Measurements from ENCODE around the gene FOSL2. TPM values are rescaled to one million over a fixed set of nuclear protein-coding genes. Genes with fewer than 3 reads are reported as not detected.

FOSL2 gene
- polyA plus RNA-seq, 1 of the 3 experiments (the other 2 are of a cell fraction), result 41.7 TPM

DNA sequence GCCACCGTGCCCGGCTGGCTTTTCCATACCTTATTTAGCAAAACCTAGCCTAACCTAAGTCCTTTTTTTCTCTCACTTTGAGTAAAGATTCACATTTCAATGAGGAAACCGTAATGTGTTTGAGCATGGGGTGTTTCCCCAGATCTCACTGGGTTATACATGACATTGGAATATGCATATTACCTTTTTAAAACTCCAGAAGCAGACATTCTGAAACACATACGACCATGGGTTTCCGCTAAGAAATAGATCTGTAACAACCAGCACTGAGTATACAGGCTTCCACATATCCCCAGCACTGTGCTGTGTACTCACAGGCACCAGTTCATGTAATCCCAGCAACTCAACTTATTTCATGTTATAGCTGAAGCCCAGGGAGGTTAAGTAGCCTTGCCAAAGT lies 41.0 kb upstream of the FOSL2 start:
- no peaks in the 10 kb centered on the region for H3K79me2 ChIP-seq (ENCODE audit: insufficient read depth)
- no peaks in the 10 kb centered on the region for H3K9me3 ChIP-seq
- ChIA-PET CTCF (interaction anchor here (0.6 to 0.7 kb wide), 2 partner anchors 10 to 178 kb away, joined by 3 read pairs; no protein-coding TSS in a partner anchor), POLR2A (no interaction called here)
- H3K4me1 ChIP-seq (ENCODE audit: control insufficient read depth in 1 of 2, insufficient read depth in 2 of 2, low read depth in 1 of 2, low read length in 1 of 2), result peaks cover 13 to 47% of the 10 kb centered on the region in 2 experiments; a peak in 3 of 4 replicates
- peaks cover 5% of the 10 kb centered on the region for H3F3A ChIP-seq (replicated peaks; ENCODE audit: insufficient read depth)
- no peak for TF ChIP-seq GATA2 (CRISPR knock-in tag; IDR thresholded peaks at IDR 0.05)
- no peak for TF ChIP-seq CHD2 (IDR thresholded peaks at IDR 0.05; ENCODE audit: low read length, partially characterized antibody)
- TF ChIP-seq RAD21 (IDR thresholded peaks at IDR 0.05; ENCODE audit: low read length), result no peak
- TF ChIP-seq RFX5 (IDR thresholded peaks at IDR 0.05; ENCODE audit: low read length), result no peak
- no peak for TF ChIP-seq NRF1 (IDR thresholded peaks at IDR 0.05; ENCODE audit: low read depth, low read length)
- TF ChIP-seq PBX3 (IDR thresholded peaks at IDR 0.05), result no peak
- no peak for TF ChIP-seq JUND (IDR thresholded peaks at IDR 0.05)
- TF ChIP-seq FOXJ3 (CRISPR knock-in tag; IDR thresholded peaks at IDR 0.05), result no peak
- TF ChIP-seq REST (IDR thresholded peaks at IDR 0.05; ENCODE audit: low read depth, low read length), result no peak
- TF ChIP-seq, protein P1, sequence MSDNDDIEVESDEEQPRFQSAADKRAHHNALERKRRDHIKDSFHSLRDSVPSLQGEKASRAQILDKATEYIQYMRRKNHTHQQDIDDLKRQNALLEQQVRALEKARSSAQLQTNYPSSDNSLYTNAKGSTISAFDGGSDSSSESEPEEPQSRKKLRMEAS (IDR thresholded peaks at IDR 0.05; ENCODE audit: low read depth), result no peak
- peak overlapping the region; percentile 3; the same call in 1 of the 2 replicates for H2AFZ ChIP-seq (ENCODE audit: low read depth)
- H3K4me3 ChIP-seq (ENCODE audit: low read depth in 2 of 2, low read length in 1 of 2), result no peak overlapping the region
- no peak overlapping the region for H3K27ac ChIP-seq (ENCODE audit: low read depth in 2 of 2, low read length in 1 of 2)
- no peak for DNase-seq
- WGBS (ENCODE audit: low lambda C conversion rate), result 93% methylated on average over 5 of the region's 5 CpGs
- H3K36me3 ChIP-seq (replicated peaks in 1 of 2; ENCODE audit: control insufficient read depth in 1 of 2, insufficient read depth in 2 of 2, low read length in 1 of 2), result no peaks in the 10 kb centered on the region
- no peaks in the 10 kb centered on the region for H3K27me3 ChIP-seq (ENCODE audit: insufficient read depth)
- no peaks in the 10 kb centered on the region for H4K20me1 ChIP-seq (ENCODE audit: insufficient read depth)
- no peaks in the 10 kb centered on the region for H3K9me2 ChIP-seq
- peak overlapping the region; percentile 7; the same call in 1 of the 2 replicates for H3K4me2 ChIP-seq
- no peak overlapping the region for H3K9ac ChIP-seq

- no peak overlapping the region; a peak in 1 of 4 replicates for H3K27ac ChIP-seq (ENCODE audit: low read depth in 2 of 2, low read length in 1 of 2)
Measured at GRCh38 chr2:28352104-28352503, 40.6 kb upstream of the FOSL2 start.

More at GRCh38 chr2:28352104-28352503, 40.6 kb upstream of the FOSL2 start:
- 59% methylated on average over 5 of the region's 5 CpGs for WGBS (ENCODE audit: low lambda C conversion rate)
- no peak overlapping the region for H3K9ac ChIP-seq
- no peak overlapping the region for H3K4me3 ChIP-seq (ENCODE audit: low read depth in 2 of 2, low read length in 1 of 2)
- H3K4me2 ChIP-seq, result peak overlapping the region; percentile 7; the same call in 1 of the 2 replicates
- TF ChIP-seq NRF1 (IDR thresholded peaks at IDR 0.05; ENCODE audit: low read depth, low read length) (no peak), EP300 (IDR thresholded peaks at IDR 0.05; ENCODE audit: borderline replicate concordance in 1 of 2, low read depth in 1 of 2, low read length in 1 of 2) (0 out of 4 replicates have a peak, but pooled peaks of 1 of the 2 experiments have one; percentile 11), EZH2phosphoT487 (IDR thresholded peaks at IDR 0.05; ENCODE audit: borderline replicate concordance, low read depth) (no peak), SIN3A (IDR thresholded peaks at IDR 0.05; ENCODE audit: borderline replicate concordance, low read depth, low read length) (no peak), CHD2 (IDR thresholded peaks at IDR 0.05; ENCODE audit: low read length, partially characterized antibody) (no peak), SMC3 (IDR thresholded peaks at IDR 0.05; ENCODE audit: low read depth, low read length) (no peak), TCF12 (IDR thresholded peaks at IDR 0.05) (peak; percentile 62)
- TF ChIP-seq, protein P2, sequence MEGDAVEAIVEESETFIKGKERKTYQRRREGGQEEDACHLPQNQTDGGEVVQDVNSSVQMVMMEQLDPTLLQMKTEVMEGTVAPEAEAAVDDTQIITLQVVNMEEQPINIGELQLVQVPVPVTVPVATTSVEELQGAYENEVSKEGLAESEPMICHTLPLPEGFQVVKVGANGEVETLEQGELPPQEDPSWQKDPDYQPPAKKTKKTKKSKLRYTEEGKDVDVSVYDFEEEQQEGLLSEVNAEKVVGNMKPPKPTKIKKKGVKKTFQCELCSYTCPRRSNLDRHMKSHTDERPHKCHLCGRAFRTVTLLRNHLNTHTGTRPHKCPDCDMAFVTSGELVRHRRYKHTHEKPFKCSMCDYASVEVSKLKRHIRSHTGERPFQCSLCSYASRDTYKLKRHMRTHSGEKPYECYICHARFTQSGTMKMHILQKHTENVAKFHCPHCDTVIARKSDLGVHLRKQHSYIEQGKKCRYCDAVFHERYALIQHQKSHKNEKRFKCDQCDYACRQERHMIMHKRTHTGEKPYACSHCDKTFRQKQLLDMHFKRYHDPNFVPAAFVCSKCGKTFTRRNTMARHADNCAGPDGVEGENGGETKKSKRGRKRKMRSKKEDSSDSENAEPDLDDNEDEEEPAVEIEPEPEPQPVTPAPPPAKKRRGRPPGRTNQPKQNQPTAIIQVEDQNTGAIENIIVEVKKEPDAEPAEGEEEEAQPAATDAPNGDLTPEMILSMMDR (IDR thresholded peaks at IDR 0.05), result no peak
- H3K36me3 ChIP-seq (replicated peaks in 1 of 2; ENCODE audit: control insufficient read depth in 1 of 2, insufficient read depth in 2 of 2, low read length in 1 of 2), result no peaks in the 10 kb centered on the region
- H3K27me3 ChIP-seq (ENCODE audit: insufficient read depth), result no peaks in the 10 kb centered on the region
- peaks cover 5% of the 10 kb centered on the region for H3F3A ChIP-seq (replicated peaks; ENCODE audit: insufficient read depth)
- H3K4me1 ChIP-seq (ENCODE audit: control insufficient read depth in 1 of 2, insufficient read depth in 2 of 2, low read depth in 1 of 2, low read length in 1 of 2), result peaks cover 13 to 47% of the 10 kb centered on the region in 2 experiments; a peak in 3 of 4 replicates
- POLR2A ChIA-PET, result no interaction called here
- no peaks in the 10 kb centered on the region for H3K9me3 ChIP-seq
- H4K20me1 ChIP-seq (ENCODE audit: insufficient read depth), result no peaks in the 10 kb centered on the region
- no peaks in the 10 kb centered on the region for H3K9me2 ChIP-seq
- DNase-seq, result no peak
- no peaks in the 10 kb centered on the region for H3K79me2 ChIP-seq (ENCODE audit: insufficient read depth)
- CTCF ChIA-PET, result interaction anchor here (0.6 to 0.7 kb wide), 2 partner anchors 11 to 179 kb away, joined by 3 read pairs; no protein-coding TSS in a partner anchor
- H2AFZ ChIP-seq (ENCODE audit: low read depth), result peak overlapping the region; percentile 3; the same call in 1 of the 2 replicates
